Activated CD8-positive, alpha-beta T cell treated with anti-CD3 and anti-CD28 coated beads for 36 hours (primary cell): ENCODE data around the gene GNAI3. TPM values are rescaled to one million over a fixed set of nuclear protein-coding genes. Genes with fewer than 3 reads are reported as not detected.

Experiments used
- ATAC-seq: fragments of 200-7000 bp; cut with Tn5 transposase; one replicate; pipeline ENCODE4 v1.10.0; 2021; ENCODE audit warnings: mild to moderate bottlenecking, moderate library complexity
- CTCF ChIA-PET: fragments of 350-600 bp; sonication (Branson Sonifier 250); formaldehyde crosslinking; loops from one replicate; lab custom pipeline; 2021; ENCODE audit warnings: antibody characterized with exemption; lab: Charles Lee
- POLR2A ChIA-PET: fragments of 350-600 bp; sonication (Branson Sonifier 250); formaldehyde crosslinking; loops from one replicate; lab custom pipeline; 2021; ENCODE audit warnings: antibody characterized with exemption; lab: Charles Lee
- DNase-seq: peaks from one replicate; pipeline ENCODE4 v3.0.0-alpha.2; 2020
- H3K27ac Mint-ChIP-seq: one replicate; pipeline ENCODE4 v1.8.0; 2021; ENCODE audit warnings: mild to moderate bottlenecking, mixed read lengths
- H3K27me3 Mint-ChIP-seq: one replicate; pipeline ENCODE4 v1.8.0; 2021; ENCODE audit warnings: mixed read lengths
- H3K36me3 Mint-ChIP-seq: one replicate; pipeline ENCODE4 v1.8.0; 2021; ENCODE audit warnings: low read depth, mixed read lengths
- H3K4me1 Mint-ChIP-seq: one replicate; pipeline ENCODE4 v1.8.0; 2021; ENCODE audit warnings: low read depth, mixed read lengths
- H3K4me3 Mint-ChIP-seq: one replicate; pipeline ENCODE4 v1.8.0; 2021; ENCODE audit warnings: mild to moderate bottlenecking, moderate library complexity, mixed read lengths
- H3K9me3 Mint-ChIP-seq: one replicate; pipeline ENCODE4 v1.8.0; 2021; ENCODE audit warnings: mixed read lengths
- CTCF ChIP-seq: fragments of 200-600 bp; IDR thresholded peaks from one replicate; pipeline ENCODE4 v1.8.0; 2022; ENCODE audit warnings: antibody characterized with exemption, mild to moderate bottlenecking
- intact Hi-C: fragments of 100-400 bp; cut with micrococcal nuclease; formaldehyde crosslinking; loops from one replicate; pipeline ENCODE4 v1.10.0; 2022
- total RNA-seq, 2 experiments: library from RNA; stranded (reverse); gene quantifications; one replicate each; pipeline ENCODE4 v1.2.3, GENCODE V29; 2021

Gene GNAI3
- 1 to 10 TPM; 7.5 to 7.7 TPM for total RNA-seq

- Mint-ChIP-seq H3K36me3 (peaks cover 4% of the 10 kb centered on the region), H3K4me3 (peak within 1 kb of the TSS; percentile 98), H3K27me3 (no peaks in the 10 kb centered on the region), H3K9me3 (no peaks in the 10 kb centered on the region), H3K27ac (peak within 1 kb of the TSS; percentile 96), H3K4me1 (peaks cover 40% of the 10 kb centered on the region)
- TF ChIP-seq CTCF, result no peak
- ChIA-PET POLR2A (interaction anchor here (0.6 to 3.0 kb wide), 27 partner anchors 11 to 463 kb away, joined by 3 to 26 read pairs (median 4); partner anchors contain the start of genes AHCYL1, AMIGO1, AMPD2 and ATXN7L2), CTCF (interaction anchor here (0.8 to 3.5 kb wide), 25 partner anchors 11 to 481 kb away, joined by 3 to 39 read pairs (median 6); partner anchors contain the start of genes AHCYL1, ATXN7L2, CYB561D1 and PSMA5)
- DNase-seq (peak; percentile 98), ATAC-seq (peak; percentile 95)
- intact Hi-C loops, result loop anchor here (5.0 kb wide), 3 partner anchors 74 to 439 kb away; no protein-coding TSS in a partner anchor
Measured at GRCh38 chr1:109548321-109549267, at the start of gene GNAI3. Gene GNAI3 (plus strand): TSS chr1:109548615. CDS start chr1:109548721, 106 bp downstream.

GRCh38 chr1:109499081-109499480 lies 49.3 kb upstream of the GNAI3 start:
- no peak for TF ChIP-seq CTCF
- peak; percentile 44 for DNase-seq
- Mint-ChIP-seq H3K27ac (peak overlapping the region; percentile 79), H3K4me3 (no peak overlapping the region), H3K4me1 (peaks cover 80% of the 10 kb centered on the region), H3K36me3 (peaks cover 7% of the 10 kb centered on the region), H3K9me3 (no peaks in the 10 kb centered on the region), H3K27me3 (no peaks in the 10 kb centered on the region)
- intact Hi-C loops, result no loop called here
- ChIA-PET CTCF (interaction anchor here (0.6 to 40.7 kb wide), 18 partner anchors 6 to 1230 kb away, joined by 3 to 1390 read pairs (median 9); partner anchors contain the start of genes AMIGO1, ATXN7L2, CYB561D1 and GNAI3), POLR2A (interaction anchor here (0.6 to 6.9 kb wide), 7 partner anchors 11 to 163 kb away, joined by 3 to 48 read pairs (median 4); partner anchors contain the start of genes AMIGO1, ATXN7L2 and PSMA5)
- ATAC-seq, result peak; percentile 13

- no peaks in the 10 kb centered on the region for H3K9me3 Mint-ChIP-seq
- DNase-seq (peak; percentile 77), ATAC-seq (peak; percentile 37)
- POLR2A ChIA-PET, result interaction anchor here (0.9 to 6.9 kb wide), 5 partner anchors 10 to 74 kb away, joined by 4 to 48 read pairs (median 5); partner anchors contain the start of genes AMIGO1, ATXN7L2 and PSMA5
- H3K4me1 Mint-ChIP-seq, result peaks cover 86% of the 10 kb centered on the region
- CTCF ChIA-PET, result interaction anchor here (0.7 to 40.7 kb wide), 13 partner anchors 7 to 101 kb away, joined by 3 to 1390 read pairs (median 12); partner anchors contain the start of genes AMIGO1, ATXN7L2, CYB561D1 and GNAI3
- H3K36me3 Mint-ChIP-seq, result peaks cover 7% of the 10 kb centered on the region
- H3K27ac Mint-ChIP-seq, result peak overlapping the region; percentile 79
- peak; percentile 64 for TF ChIP-seq CTCF
- no peaks in the 10 kb centered on the region for H3K27me3 Mint-ChIP-seq
- intact Hi-C loops, result no loop called here
- no peak overlapping the region for H3K4me3 Mint-ChIP-seq
Measured at GRCh38 chr1:109499661-109500536, 48.5 kb upstream of the GNAI3 start.

- intact Hi-C loops, result no loop called here
- H3K4me1 Mint-ChIP-seq, result peaks cover 86% of the 10 kb centered on the region
Measured at GRCh38 chr1:109500941-109501381, 47.5 kb upstream of the GNAI3 start.

More at GRCh38 chr1:109500941-109501381, 47.5 kb upstream of the GNAI3 start:
- Mint-ChIP-seq H3K9me3 (no peaks in the 10 kb centered on the region), H3K27me3 (no peaks in the 10 kb centered on the region), H3K4me3 (no peak overlapping the region), H3K27ac (no peak overlapping the region), H3K36me3 (peaks cover 7% of the 10 kb centered on the region)
- no peak for TF ChIP-seq CTCF
- ATAC-seq, result no peak
- CTCF ChIA-PET, result interaction anchor here (2.6 to 40.7 kb wide), 5 partner anchors 8 to 31 kb away, joined by 12 to 1390 read pairs (median 34); partner anchors contain the start of genes AMIGO1, CYB561D1 and GPR61
- POLR2A ChIA-PET, result interaction anchor here (0.9 to 6.9 kb wide), 3 partner anchors 9 to 75 kb away, joined by 3 to 48 read pairs (median 4); partner anchors contain the start of gene AMIGO1
- DNase-seq, result no peak
